ENCODE measurements around the gene PI4KA. TPM values are rescaled to one million over a fixed set of nuclear protein-coding genes. Genes with fewer than 3 reads are reported as not detected.
A peak's percentile ranks its signal among the peaks of the same experiment; 100 is the strongest.

Gene PI4KA
- total and polyA plus RNA-seq, 2 of the 13 experiments (the other 11 are each of a cell fraction or from before 2014, with no cell fraction given): 27.4 to 56.4 TPM

DNA sequence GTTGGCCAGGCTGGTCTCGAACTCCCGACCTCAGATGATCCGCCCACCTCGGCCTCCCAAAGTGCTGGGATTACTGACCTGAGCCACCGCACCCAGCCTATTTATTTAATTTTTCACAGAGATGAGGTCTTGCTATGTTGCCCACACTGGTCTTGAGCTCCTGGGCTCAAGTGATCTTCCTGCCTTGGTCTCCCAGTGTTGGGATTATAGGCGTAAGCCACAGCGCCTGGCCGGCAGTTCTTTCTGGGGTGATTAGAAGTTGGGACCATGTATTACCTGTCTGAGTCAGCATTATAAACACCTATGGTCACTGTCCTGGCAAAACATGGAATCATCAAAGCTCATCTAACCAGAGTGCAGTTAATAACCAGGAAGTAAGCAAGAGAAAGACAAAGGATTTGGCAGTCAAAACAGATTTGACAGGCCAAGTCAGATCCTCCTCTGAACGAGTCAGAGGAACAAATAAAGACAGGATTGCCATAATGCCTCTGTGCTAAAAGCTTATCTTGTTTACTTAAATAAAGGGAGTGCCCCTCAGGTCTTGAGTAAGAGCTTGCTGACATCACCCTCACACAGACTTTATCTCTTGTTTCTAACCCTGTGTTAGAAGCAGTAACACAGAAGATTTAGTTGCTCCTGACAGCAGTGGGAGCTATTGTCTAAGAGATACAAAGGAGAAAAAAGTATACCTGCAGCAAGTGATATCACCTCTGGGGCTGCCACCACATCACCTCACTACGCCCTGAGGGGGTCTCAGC is 81.0 kb downstream of the PI4KA start (continued):
- TF ChIP-seq, protein P1, sequence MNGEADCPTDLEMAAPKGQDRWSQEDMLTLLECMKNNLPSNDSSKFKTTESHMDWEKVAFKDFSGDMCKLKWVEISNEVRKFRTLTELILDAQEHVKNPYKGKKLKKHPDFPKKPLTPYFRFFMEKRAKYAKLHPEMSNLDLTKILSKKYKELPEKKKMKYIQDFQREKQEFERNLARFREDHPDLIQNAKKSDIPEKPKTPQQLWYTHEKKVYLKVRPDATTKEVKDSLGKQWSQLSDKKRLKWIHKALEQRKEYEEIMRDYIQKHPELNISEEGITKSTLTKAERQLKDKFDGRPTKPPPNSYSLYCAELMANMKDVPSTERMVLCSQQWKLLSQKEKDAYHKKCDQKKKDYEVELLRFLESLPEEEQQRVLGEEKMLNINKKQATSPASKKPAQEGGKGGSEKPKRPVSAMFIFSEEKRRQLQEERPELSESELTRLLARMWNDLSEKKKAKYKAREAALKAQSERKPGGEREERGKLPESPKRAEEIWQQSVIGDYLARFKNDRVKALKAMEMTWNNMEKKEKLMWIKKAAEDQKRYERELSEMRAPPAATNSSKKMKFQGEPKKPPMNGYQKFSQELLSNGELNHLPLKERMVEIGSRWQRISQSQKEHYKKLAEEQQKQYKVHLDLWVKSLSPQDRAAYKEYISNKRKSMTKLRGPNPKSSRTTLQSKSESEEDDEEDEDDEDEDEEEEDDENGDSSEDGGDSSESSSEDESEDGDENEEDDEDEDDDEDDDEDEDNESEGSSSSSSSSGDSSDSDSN (CRISPR knock-in tag; IDR thresholded peaks at IDR 0.05): no peak
- TF ChIP-seq REPIN1 (CRISPR knock-in tag; IDR thresholded peaks at IDR 0.05; ENCODE audit: borderline replicate concordance, low read depth) (peak; percentile 76; the same call in 1 of the 2 replicates), GFI1 (CRISPR knock-in tag; IDR thresholded peaks at IDR 0.05; ENCODE audit: borderline replicate concordance) (peak; percentile 79), DRAP1 (CRISPR knock-in tag; IDR thresholded peaks at IDR 0.05) (peak; percentile 73), CCAR2 (optimal IDR thresholded peaks at IDR 0.05; ENCODE audit: low read depth, low read length) (no peak), ZBTB21 (CRISPR knock-in tag; IDR thresholded peaks at IDR 0.05) (peak; percentile 72), XRCC5 (optimal IDR thresholded peaks at IDR 0.05; ENCODE audit: low read length) (peak; percentile 20), ZNF367 (CRISPR knock-in tag; IDR thresholded peaks at IDR 0.05; ENCODE audit: borderline replicate concordance) (no peak), LCORL (IDR thresholded peaks at IDR 0.05) (no peak; the same call in 1 of the 2 replicates), LCORL (CRISPR knock-in tag; IDR thresholded peaks at IDR 0.05) (peak; percentile 97), HNF4G (IDR thresholded peaks at IDR 0.05; ENCODE audit: borderline replicate concordance, low read depth, low read length) (0 out of 2 replicates have a peak, but pooled peaks have one; percentile 52), HNF4G (CRISPR knock-in tag; IDR thresholded peaks at IDR 0.05; ENCODE audit: borderline replicate concordance, low read depth) (no peak), FOXJ3 (CRISPR knock-in tag; IDR thresholded peaks at IDR 0.05; ENCODE audit: borderline replicate concordance) (peak; percentile 96), SRSF1 (optimal IDR thresholded peaks at IDR 0.05; ENCODE audit: low read depth, low read length) (no peak), HNF4A (CRISPR knock-in tag; IDR thresholded peaks at IDR 0.05) (peak; percentile 84), CHCHD3 (CRISPR knock-in tag; IDR thresholded peaks at IDR 0.05) (no peak), SAFB2 (CRISPR knock-in tag; IDR thresholded peaks at IDR 0.05; ENCODE audit: borderline replicate concordance, low read depth) (peak; percentile 43; the same call in 1 of the 2 replicates), RFXANK (CRISPR knock-in tag; IDR thresholded peaks at IDR 0.05) (0 out of 2 replicates have a peak, but pooled peaks have one; percentile 69), NCOA2 (CRISPR knock-in tag; IDR thresholded peaks at IDR 0.05) (peak; percentile 97), MIER2 (CRISPR knock-in tag; IDR thresholded peaks at IDR 0.05) (peak; percentile 35; the same call in 1 of the 2 replicates), MTF1 (CRISPR knock-in tag; IDR thresholded peaks at IDR 0.05) (no peak), ZC3H4 (CRISPR knock-in tag; IDR thresholded peaks at IDR 0.05; ENCODE audit: borderline replicate concordance) (no peak), TOPORS (CRISPR knock-in tag; IDR thresholded peaks at IDR 0.05) (0 out of 2 replicates have a peak, but pooled peaks have one; percentile 42)
- TF ChIP-seq, protein P2, sequence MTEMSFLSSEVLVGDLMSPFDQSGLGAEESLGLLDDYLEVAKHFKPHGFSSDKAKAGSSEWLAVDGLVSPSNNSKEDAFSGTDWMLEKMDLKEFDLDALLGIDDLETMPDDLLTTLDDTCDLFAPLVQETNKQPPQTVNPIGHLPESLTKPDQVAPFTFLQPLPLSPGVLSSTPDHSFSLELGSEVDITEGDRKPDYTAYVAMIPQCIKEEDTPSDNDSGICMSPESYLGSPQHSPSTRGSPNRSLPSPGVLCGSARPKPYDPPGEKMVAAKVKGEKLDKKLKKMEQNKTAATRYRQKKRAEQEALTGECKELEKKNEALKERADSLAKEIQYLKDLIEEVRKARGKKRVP (CRISPR knock-in tag; IDR thresholded peaks at IDR 0.05): peak in 1 of 2 experiments; percentile 81; a peak in 2 of 4 replicates
- TF ChIP-seq, protein P3, sequence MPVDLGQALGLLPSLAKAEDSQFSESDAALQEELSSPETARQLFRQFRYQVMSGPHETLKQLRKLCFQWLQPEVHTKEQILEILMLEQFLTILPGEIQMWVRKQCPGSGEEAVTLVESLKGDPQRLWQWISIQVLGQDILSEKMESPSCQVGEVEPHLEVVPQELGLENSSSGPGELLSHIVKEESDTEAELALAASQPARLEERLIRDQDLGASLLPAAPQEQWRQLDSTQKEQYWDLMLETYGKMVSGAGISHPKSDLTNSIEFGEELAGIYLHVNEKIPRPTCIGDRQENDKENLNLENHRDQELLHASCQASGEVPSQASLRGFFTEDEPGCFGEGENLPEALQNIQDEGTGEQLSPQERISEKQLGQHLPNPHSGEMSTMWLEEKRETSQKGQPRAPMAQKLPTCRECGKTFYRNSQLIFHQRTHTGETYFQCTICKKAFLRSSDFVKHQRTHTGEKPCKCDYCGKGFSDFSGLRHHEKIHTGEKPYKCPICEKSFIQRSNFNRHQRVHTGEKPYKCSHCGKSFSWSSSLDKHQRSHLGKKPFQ (CRISPR knock-in tag; IDR thresholded peaks at IDR 0.05; ENCODE audit: insufficient replicate concordance): no peak

Data from HepG2 (cell line).